GM21529 (cell line): Measurements from ENCODE around the gene PAK5.
"Not testable (repeated sequence)": the region's sequence is repeated elsewhere in the genome, so short reads cannot be mapped to it uniquely, and the experiment has no call there.

Experiments
- ATAC-seq: cut with Tn5 transposase; IDR thresholded peaks from one replicate; pipeline ENCODE4 v1.9.1; 2021; ENCODE audit not compliant: unreplicated experiment

Gene PAK5

DNA sequence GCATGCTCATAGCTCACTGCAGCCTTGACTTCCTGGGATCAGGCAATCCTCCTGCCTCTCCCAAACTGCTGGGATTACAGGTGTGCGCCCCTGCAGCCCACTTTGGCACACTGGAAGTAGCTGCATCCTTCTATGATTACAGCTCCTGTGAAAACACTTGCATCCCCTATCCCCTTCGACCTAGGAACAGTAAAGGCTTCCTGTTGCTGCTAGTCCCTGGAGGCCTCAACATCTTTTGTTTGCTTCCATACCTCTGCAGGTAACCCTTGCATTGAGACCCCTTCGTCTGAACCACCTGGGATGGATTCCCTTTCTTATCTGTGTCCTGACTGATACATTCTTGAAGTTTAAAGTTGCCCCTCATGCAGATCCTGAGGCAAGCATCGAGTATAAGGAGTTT lies 152.4 kb downstream of the PAK5 start:
- no peak for ATAC-seq

DNA sequence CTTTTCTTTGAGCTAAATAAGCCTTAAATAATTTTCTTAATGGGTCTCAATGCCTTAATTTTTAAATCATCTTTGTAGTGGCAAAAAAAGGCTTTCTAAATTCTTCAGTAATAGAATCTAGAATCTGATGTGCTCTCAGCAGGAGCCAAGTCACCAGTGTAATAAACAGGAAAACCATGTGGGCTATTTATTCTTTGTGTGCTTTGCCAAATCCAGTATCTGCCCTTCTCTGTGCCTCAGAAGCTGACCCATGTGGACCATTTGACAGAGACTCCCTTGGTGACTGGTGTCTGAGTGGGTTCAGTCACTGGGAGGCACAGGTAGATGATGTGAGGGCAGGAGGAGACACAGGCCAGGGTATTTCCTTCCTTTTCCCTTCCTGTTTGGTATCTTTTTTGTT lies 152.9 kb downstream of the PAK5 start:
- no peak for ATAC-seq

DNA sequence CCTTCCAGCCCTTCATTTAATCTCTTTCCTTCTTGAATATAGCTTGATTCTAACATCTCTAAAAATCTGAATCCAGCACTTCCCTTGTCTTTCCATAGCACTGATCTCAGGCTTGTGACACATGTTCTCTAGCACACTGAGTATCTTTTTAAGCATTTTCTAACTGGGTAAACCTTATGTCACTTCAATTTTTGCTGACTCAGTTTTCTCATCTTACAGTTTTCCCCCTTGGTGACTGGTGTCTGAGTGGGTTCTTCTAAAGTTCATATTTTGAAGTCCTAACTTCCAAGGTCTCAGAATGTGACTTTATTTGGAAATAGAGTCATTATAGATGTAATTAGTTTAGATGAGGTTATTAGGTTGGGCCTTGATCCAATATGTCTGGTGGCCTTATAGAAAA lies 153.9 kb downstream of the PAK5 start:
- ATAC-seq, result no peak

DNA sequence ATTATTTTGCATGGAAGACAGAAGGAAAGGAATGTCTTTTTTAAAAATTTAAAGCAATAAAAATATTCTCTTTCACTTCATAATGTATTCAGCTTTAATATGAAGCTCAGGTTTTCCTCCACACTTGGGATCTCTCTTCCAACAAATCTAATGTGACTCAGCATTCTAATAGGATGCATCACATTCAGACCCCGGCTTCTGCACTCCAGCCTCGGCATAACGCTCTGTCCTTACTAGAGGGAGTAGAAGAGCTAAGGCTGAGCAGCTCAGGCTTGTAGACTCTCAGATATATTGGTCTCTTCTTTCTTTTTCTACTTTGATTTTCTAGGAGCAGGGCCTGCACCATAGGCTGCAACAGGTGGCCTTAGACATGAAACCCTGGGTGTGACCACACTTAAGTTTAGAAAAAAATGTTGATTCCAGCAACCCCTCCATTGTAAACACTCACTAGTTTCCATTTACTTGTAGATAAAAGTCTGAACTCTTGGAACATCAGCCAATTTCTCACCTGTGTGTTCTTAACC lies 161.7 kb downstream of the PAK5 start:
- ATAC-seq, result no peak

DNA sequence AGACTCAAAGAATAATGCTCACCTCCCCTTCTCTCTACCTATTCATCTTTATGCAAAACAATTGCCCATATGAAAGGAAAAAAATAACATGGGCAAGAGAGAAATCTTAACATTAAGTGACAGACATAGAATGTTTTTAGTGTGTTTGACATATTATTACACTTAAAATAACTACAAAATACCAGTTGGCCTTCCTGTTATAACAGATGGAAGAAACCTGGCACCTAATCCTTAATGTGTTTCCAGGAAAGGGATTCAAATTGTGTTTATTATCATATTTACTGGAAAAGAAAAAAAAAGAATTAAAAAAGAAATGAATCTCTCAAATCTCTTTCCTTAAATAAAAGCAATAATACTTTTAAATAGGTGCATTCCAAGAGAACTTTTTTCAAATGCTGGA lies 165.9 kb downstream of the PAK5 start:
- no peak for ATAC-seq

DNA sequence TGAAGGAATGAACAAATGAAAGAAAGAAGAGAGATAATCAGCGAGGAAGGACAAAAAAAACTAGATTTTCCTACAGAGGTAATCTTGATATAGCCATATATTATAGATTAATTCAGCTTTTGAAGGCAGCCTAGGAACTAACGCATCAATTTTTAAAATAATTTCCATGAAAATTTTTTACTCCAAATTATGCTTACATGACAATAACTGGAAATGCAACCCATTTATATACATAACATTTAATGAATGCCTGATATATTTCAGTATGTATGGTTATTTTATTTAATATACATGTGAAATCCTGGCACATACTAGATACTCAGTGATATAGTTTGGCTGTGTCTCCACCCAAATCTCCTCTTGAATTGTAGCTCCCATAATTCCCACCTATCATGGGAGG lies 166.8 kb downstream of the PAK5 start:
- ATAC-seq, result no peak

DNA sequence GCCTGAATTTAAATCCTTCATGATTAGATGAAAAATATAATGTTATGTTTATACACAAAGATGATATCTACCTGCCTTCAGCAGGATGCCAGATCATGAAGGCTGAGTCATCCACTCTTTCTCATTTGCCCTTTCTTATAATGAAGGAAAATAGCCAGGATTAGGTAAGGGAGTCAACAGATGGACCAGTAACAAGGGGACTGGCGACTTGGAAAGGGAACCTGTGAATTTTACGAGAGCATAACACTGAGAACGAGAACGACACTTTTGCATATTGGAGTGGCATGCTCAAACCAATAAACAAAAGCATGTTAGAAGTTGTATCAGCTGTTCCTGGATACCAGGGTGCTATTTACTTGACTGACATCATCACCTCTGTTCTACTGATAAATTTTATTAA lies 170.5 kb downstream of the PAK5 start:
- no peak for ATAC-seq

DNA sequence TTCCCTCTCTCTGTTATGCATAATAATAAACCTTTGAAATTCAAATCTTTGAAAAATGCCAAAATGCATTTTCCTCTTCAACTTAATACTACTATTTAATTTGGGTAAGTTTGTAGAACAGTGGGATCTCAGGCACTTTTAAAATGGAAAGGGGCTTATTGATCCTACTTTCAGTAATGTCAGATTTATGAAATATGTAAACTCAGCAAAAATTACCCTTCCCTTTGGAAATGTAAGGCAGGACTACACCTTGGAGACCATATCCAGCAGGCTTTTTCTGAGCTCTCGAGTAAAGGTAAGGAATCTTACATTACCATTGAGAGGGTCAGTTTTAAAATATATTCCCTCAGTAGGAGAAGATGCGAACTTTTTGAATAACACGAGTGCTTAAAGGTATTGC lies 175.5 kb downstream of the PAK5 start:
- no peak for ATAC-seq

DNA sequence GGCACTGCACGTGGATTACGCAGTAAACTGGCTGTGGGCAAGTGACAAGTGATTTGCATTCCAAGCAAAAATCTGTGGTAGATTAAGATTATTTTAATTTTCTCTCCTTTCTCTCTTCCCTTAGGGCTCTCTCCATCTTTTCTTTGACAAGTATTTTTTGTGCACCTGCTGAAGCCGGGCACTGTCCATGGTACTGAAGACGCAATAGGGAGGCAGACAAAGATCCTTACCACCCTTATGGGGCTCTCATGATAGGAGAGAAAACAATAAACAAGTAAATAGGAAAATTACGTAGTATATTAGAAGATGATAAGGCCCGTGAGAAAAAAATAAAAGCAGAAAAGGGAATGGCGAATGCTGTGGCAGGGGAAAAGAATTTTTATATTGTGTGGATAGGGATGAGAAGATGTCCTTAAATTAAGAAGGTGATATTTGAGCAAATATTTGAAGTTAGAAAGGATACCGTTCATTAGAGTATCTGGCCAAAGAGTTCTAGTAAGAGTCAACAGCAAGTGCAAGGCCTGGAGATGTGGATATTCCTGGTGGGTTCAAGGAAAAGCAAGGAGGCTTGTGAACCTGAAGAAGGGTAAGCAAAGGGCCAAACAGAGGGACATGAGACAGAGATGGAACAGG lies 178.5 kb downstream of the PAK5 start:
- no peak for ATAC-seq

DNA sequence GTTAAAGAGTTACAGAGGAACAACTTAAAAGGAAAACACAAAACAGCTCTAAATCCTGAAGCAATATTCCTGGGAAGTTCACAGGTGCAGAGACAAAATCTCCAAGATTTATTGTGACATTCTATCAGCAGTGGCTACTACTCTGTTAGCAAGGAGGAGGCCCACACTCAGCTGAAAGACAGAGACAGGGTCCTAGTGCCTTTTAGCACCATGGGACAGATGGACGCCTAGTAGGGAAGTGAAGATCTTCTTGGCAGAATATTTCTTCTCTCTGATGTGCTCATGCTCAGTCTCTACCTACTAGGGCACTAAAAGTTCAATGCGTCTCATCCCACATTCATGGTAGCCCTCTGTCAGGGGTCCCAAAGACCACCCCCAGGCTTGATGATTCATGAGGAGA lies 191.1 kb downstream of the PAK5 start:
- ATAC-seq, result no peak

DNA sequence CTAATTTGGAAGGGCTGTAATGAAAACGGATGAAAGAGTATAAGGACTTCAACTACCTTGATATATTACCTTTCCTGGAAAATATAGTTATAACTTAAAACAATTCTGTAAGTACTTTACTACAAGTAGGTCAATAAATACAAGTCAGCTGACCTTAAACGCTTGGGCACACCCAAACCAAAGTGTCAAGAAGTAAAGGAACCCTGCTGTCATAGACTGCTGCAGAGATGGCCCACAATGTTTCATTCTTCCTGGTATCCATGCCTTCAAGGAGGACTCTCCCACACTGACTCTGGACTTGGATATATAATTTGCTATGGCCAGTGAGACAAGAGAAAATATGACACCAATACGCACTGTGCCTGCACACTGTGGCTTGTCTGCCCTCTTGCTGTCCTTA lies 192.5 kb downstream of the PAK5 start:
- ATAC-seq, result no peak

DNA sequence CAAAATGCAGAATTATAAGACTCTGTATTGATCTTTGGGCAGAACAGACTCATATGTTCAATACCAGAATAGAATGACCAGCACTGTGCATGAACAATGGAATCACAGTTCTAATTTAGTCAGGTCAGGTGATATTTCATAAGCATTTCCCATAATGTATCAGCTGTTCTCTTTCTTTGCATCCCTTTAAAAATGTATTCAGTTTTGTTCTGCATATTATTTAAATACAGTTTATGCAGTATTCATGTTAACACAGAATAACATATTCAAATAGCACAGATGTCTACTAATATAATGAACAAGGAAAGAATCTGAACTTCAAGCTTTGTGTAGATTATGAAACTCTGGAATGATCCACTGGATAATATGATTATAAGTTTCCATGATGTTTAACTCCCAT lies 196.0 kb downstream of the PAK5 start:
- ATAC-seq, result no peak

DNA sequence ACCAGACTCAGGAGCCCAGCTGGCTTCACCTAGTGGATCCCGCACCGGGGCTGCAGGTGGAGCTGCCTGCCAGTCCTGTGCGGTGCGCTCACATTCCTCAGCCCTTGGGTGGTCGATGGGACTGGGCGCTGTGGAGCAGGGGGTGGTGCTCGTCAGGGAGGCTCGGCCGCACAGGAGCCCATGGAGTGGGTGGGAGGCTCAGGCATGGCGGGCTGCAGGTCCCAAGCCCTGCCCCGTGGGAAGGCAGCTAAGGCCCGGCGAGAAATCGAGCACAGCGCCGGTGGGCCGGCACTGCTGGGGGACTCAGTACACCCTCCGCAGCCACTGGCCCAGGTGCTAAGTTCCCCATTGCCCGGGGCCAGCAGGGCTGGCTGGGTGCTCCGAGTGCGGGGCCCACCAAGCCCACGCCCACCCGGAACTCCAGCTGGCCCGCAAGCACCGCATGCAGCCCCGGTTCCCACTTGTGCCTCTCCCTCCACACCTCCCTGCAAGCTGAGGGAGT lies 197.3 kb downstream of the PAK5 start:
- ATAC-seq, result not testable (repeated sequence)

DNA sequence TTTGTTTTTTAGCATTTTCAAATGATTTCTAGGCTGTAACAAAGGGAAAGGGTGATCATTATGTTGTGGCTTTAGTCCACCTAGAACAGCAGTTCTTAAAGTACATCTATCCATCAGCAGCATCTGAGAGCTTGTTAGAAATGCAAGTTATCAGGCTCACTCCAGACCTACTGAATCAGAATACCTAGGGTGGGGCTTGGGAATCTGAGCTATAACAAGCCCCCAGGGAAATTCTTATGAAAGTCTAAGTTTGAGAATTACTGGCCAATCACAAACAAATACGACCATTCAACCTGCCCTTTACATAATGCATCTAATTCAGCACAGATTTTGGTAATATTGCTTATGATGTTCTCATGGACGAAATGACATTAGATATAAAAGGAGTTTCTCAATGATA lies 201.0 kb downstream of the PAK5 start:
- no peak for ATAC-seq

DNA sequence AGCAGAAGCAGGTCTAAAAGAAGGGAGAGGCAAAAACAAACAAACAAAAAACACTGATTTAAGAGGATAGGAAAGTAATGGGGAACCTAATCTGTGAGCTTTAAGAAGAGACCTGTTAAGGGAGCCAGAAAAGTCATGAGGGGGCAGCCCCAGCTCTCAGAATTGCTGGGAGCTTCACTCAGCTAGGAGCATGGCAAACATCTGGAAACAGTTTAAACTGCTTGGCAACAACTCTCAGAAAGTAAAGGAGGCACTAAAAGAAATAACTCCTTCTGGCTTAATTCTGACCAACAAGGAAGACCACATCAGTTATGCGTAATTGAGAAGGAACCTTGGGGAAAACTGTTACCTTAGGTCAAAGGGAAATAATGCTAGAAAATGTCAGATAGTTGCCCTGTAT lies 203.1 kb downstream of the PAK5 start:
- ATAC-seq, result no peak

DNA sequence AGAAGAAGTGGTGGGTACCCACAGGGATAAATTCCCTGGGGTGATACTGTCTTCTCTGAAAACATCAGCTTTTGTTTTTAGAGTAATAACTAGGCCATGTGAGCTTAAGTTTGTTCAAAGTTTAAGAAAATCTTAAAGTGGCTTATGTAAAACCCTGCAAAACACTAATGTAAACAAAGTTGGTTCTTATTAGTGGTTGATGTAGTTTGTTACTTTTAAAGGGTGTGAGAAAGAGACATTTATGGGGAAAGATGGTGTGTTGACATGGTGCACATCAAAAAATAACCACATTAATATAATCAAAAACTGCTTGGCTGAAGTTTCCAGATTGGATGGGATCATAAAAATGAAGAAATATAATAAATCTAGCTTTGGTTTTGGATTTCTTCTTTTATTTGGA lies 204.5 kb downstream of the PAK5 start:
- no peak for ATAC-seq

DNA sequence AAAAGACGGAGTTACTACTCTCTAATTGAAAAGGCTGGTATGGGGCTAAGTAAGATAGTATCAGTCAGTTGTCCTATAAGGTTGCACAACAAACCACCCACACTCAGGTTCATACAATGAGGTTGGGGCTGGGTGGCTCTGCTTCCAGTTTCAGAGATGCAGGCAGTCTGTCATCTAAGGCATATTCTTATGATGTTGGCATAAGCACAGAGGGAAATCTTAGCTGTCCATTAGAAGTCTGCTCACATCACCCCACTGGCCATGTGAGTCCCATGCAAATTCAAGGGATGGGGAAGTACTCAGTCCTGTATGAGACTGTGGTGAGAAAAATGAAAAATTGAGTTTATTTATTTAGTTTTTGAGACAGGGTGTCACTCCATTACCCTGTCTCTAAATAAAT lies 205.9 kb downstream of the PAK5 start:
- no peak for ATAC-seq

DNA sequence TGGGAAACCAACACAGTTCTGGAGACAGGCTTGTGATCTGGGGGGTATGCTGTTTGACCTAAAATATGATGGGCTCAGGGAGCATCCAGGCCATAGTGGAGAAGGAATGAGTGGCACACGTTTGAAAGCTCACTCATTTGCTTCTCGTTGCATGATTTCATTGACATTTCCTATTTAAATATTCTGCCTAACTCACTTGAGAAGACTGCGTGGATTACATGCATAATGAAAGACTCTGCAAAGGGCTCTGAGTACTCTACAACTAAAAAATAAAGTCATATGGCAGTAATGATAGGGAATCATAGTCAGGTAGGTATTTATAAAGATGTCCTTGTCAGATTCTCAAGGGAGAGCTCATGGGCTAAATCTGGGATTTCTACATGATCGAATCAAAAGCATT lies 206.6 kb downstream of the PAK5 start:
- ATAC-seq, result no peak

DNA sequence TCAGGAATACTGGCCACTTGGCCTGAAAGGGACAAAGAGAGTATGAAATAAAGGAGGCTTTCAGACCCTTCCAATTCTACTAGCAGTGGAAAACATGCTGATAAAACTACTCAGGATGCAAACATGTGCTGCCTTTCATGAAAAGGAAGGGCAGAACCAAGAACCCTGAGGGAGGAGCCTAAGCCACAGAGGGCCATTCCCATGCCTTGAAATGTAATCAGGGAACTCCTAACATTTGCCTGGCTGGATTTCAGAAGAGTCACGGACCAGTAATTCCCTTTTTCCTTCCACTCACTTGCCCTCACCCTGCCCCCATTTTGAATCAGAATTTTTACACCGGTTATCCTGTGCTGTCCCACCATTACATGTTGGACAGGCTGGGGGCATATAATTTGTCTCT lies 208.3 kb downstream of the PAK5 start:
- no peak for ATAC-seq

DNA sequence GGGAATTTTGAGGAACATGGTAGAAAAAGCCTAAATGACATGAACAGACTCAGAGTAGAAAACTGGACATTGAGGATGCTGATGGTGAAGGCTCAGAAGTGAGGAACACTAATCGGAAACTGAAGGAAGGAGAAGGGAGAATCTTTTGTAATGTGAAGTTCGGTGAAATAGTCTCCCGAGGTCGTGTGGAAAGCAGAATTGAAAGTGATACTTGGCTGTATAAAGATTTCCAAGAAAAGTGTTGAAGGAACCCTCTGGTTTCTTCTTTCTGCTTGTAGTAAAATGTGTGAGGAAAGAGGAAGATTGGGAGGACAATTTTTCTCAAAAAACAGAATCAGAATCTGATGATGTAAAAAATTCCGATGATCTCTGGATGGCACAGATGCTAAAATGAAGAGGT lies 209.0 kb downstream of the PAK5 start:
- no peak for ATAC-seq

DNA sequence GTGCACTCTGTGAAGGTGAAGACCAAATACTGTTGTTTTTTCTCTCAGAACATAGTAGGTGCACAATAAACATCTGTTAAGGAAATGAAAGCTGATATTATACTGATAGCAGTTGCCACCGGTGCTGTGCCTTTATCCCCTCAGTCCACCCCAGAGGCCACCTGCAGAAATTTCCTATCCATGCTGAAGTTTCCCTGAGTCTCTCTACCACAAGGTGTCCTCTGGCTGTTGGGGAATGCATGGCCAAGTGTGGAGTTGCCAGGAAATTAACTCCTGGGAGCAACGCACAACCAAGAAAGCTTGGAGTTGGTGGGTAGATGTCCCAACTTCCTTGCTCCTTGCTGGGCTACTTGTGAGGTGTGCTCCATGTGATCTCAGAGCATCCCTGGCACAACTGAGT lies 210.3 kb downstream of the PAK5 start:
- ATAC-seq, result no peak

DNA sequence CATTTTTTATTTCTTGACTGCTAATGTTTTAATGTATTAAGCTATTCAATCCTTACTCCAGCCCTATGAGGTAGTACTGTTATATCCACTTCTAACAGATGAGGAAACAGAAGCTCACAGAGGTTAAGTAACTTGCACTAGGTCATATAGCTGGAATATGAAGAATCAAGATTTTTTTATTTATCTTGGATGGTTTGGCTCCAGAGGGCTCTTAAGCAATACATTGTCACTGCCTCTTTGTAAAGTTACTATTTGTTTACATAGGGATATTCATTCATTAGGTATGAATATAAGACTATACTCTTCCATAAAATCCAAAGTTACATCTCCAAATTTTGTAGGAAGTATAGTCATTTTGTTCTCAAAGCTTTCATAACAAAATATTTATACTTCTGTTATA lies 210.7 kb downstream of the PAK5 start:
- ATAC-seq, result no peak

DNA sequence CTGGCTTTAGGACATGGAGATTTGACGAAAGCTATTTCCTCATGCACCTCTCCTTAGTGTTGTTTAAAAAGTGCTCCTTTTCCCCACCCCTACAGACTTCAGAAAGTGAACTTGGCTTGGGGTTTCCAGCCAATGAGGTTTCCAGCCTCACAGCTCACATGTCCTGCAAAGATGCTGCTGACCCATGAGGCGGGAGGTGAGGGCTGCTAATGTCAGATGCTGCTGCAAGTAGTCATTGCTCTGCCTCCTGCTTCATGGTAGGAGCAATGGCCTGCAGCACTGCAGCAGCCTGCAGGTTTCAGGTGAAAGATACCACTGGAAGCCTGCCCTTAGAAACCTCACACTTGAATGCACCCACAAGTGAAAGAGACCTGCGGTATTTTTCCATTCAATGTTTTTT lies 211.7 kb downstream of the PAK5 start:
- ATAC-seq, result no peak
